Activated gamma-delta T cell treated with Interleukin-2 at 50 U/mL for 16 hours (primary cell): ENCODE measurements around the gene VWA8.
"Not testable (repeated sequence)": the region's sequence is repeated elsewhere in the genome, so short reads cannot be mapped to it uniquely, and the experiment has no call there.

ENCODE experiments used
- DNase-seq: peaks from one replicate; pipeline ENCODE4 v3.0.0-alpha.2; 2020

VWA8 gene

DNA sequence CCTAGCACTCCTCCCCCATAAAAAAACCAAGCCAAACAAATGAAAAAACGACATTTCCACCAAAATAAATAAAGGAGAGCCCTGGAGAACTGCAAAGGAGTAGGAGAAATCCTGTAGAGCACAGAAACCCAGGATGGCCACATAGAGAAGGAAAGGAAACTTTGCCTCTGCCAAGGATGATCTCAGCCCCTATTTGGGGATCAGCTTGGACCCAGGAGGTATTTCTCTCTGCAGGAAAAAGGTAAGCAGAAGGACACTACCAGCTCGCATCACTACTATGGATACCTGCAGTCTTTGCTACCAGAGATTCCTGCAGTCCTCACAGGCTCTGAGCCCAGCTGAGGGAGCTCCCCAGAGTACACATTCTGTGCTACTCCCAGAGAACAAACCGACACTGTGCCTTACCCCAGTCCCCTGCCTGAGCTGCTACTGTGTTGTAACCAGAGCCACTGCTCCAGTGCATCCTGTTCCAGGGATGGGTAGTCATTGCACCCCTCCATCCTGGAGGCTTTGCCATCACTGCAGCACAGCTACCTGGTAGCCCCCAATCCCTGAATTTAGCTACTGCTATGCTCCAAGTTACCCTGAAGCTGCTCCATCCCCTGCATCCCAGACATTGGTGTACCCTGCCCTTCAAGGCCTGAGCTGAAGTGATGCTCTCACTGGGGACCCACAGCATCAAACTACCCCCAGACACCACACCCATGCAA, 41.7 kb downstream of the VWA8 start:
- DNase-seq = no peak

- no peak for DNase-seq
Measured at GRCh38 chr13:41917641-41918040, 43.3 kb downstream of the VWA8 start.

- no peak for DNase-seq
Measured at GRCh38 chr13:41916173-41916954, 44.5 kb downstream of the VWA8 start.

DNA sequence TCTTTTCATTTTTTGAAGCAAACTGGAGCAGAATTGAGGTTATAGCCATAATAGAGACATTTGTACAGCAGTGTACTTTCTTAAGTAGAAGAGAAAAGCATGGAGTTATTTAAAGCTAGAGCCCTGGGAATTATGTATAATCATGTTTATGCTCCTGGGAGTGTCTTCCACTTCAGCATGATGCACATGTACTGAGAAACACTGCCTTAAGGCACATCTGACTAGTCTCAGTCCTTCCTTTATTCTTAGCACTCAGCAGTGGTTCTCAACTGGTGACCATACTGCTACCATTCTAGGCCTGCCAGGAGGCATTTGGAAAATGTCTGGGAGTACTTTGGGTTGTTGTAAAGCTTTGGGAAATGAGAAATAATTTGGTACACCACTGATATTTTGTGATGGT, 45.8 kb downstream of the VWA8 start:
- no peak for DNase-seq

GRCh38 chr13:41914552-41914951, 46.4 kb downstream of the VWA8 start:
- DNase-seq = no peak

- DNase-seq = no peak
Measured at GRCh38 chr13:41909506-41909905, 51.4 kb downstream of the VWA8 start.

- DNase-seq = no peak
Measured at GRCh38 chr13:41905600-41906254, 55.2 kb downstream of the VWA8 start.

DNA sequence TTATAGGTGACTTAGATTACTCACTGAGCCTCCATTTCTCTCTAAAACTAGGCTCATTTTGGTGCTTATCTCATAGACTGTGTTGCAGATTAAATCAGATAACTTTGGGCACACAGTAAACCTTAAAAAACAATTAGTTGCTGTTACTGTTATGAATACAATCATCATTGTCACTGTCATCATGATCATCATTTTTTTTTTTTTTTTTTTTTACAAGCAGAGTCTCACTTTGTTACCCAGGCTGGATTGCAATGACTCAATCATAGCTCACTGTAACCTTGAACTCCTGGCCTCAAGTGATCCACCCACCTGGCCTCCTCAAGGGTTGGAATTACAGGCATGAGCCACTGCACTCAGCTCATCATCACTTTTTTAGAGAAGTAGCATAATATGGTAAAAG, 60.0 kb downstream of the VWA8 start:
- no peak for DNase-seq

DNA sequence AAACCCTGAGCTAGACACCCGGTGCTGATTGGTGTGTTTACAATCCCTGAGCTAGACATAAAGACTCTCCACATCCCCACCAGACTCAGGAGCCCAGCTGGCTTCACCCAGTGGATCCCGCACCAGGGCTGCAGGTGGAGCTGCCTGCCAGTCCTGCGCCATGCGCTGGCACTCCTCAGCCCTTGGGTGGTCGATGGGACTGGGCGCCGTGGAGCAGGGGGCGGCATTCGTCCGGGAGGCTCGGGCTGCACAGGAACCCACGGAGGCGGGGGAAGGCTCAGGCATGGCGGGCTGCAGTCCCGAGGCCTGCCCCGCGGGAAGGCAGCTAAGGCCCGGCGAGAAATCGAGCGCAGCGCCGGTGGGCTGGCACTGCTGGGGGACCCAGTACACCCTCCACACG, 62.5 kb downstream of the VWA8 start:
- not testable (repeated sequence) for DNase-seq

DNA sequence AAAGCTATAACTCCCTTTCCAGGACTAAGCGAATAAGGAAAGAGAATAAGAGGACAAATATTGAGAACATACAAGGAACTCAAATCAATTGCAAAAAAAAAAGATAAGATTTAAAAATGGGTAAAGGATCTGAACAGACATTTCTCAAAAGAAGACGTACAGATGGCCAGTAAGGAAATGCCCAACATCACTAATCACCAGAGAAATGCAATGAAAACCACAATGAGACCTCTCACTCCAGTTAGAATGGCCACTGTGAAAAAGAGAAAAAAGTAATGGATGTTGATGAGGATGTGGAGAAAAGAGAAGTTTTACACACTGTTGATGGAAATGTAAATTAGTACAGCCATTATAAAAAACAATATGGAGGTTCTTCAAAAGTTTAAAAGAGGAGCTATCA, 63.8 kb downstream of the VWA8 start:
- DNase-seq = no peak

GRCh38 chr13:41895478-41895877, 65.4 kb downstream of the VWA8 start:
- DNase-seq = no peak

DNA sequence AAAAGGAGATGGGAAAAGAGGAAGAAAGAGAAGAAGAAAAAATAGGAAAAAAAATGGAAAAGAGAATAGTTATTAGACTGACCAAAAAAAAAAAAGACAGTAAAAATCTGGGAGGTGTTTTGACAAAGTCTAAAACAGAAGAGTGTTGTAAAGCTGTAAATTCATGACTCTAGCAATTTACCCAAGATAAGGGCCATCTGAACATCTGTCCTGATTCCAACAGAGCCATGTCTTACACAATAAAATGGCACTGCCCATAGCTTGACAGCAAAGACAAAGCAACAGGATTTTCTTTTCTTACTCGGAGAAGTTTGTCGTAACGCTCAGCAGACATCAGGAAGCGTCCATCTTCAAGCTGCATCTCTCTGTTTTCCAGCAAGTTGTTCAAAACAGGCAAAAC, 69.8 kb downstream of the VWA8 start:
- DNase-seq = no peak

DNA sequence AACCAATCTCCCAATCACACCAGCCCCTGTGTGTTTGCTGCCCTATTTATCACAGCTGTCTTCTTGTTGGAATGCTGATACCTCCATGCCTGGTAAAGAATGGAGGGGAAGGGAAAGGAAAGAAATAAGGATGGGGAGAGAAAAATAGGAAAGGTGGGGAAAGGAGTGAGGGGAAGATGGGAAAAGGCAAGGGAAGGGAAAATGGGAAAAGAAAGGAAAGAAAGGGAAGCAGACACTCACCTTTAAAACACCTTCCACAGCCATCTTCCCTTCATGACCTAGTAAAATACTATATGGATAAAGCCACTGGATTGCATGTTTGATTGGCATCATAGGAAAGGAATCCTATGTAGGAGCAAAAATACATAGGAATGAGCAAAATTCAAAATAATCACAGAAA, 77.8 kb downstream of the VWA8 start:
- DNase-seq = no peak

GRCh38 chr13:41881890-41882289, 79.0 kb downstream of the VWA8 start:
- DNase-seq = not testable (repeated sequence)

GRCh38 chr13:41880966-41881365, 79.9 kb downstream of the VWA8 start:
- DNase-seq = no peak

- DNase-seq = no peak
Measured at GRCh38 chr13:41864658-41865057, 96.3 kb downstream of the VWA8 start.

DNA sequence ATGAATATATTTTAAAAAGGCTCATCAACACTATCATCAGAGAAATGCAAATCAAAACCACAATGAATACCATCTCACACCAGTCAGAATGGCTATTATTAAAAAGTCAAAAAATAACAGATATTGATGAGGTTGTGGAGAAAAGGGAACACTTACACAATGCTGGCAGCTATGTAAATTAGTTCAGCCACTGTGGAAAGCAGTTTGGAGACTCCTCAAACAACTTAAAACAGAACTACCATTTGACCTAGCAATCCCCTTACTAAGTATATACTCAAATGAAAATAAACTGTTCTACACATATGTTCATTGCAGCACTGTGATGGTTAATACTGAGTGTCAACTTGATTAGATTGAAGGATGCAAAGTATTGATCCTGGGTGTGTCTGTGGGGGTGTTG, 98.2 kb downstream of the VWA8 start:
- DNase-seq = not testable (repeated sequence)

DNA sequence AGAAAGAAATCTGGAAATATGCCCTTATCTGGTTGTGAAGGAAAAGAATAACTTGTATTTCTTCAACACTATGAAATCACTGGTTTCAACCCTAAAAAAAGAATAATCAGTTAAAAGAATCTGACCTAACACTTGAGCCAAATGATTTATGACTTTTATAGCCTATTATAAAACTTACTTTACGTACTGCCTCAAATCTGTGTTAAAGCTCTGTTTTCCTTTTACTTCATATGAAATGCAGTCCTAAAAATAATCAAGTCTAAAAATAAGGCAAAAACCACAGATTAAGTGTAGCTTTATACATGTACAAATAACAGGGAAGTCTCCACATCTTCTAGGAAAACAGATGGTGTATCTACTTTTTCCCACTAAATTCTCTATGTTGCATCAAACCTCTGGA, 101.3 kb downstream of the VWA8 start:
- DNase-seq = no peak

GRCh38 chr13:41858780-41859179, 102.1 kb downstream of the VWA8 start:
- no peak for DNase-seq

DNA sequence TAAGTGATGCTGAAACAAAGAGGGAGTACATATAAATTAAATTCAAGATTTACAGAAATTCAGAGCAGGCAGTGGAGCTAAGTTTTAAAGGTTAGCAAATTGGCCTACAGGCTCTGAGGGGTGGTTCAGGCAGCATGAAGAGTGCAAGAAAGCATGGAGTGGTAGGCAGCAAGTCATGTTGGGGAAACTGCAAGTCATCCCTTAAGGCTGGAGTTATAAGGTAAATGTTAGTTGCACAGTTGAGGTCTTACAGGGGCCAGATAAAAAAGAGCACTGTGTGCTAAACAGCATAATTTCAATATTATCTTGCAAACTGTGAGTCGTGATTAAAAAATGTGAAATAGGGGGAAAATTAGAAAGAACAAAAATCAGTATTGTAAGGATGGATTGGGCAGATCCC, 106.2 kb downstream of the VWA8 start:
- DNase-seq = no peak

GRCh38 chr13:41851351-41851750, 109.6 kb downstream of the VWA8 start:
- no peak for DNase-seq

GRCh38 chr13:41848435-41849255, 112.3 kb downstream of the VWA8 start:
- DNase-seq = no peak

- no peak for DNase-seq
Measured at GRCh38 chr13:41847216-41847615, 113.7 kb downstream of the VWA8 start.
